K562 (cell line): ENCODE measurements around the gene TMEM234. TPM values are rescaled to one million over a fixed set of nuclear protein-coding genes. Genes with fewer than 3 reads are reported as not detected.

ENCODE experiments used
- ATF3 ChIP-seq, 2 experiments: fragments of 450-650 bp in 1 of 2; sonication (generic) in 1 of 2; formaldehyde crosslinking in 1 of 2; IDR thresholded peaks in 1 of 2; conservative IDR thresholded peaks in 1 of 2; 2 replicates each; pipeline versions ENCODE4 v1.6.1 to v1.8.1; 2016 to 2023; ENCODE audit warnings: mild to moderate bottlenecking in 2 of 2, moderate library complexity in 2 of 2, inconsistent platforms in 1 of 2, missing genetic modification reagents in 1 of 2
- CREB3 ChIP-seq: fragments of 450-650 bp; conservative IDR thresholded peaks from 2 replicates; pipeline ENCODE4 v1.6.1; 2016; ENCODE audit warnings: missing genetic modification characterization, low read depth, mild to moderate bottlenecking, missing compliant biosample characterization, moderate library complexity
- ELK3 ChIP-seq: fragments of 450-650 bp; formaldehyde crosslinking; IDR thresholded peaks from 2 replicates; pipeline ENCODE4 v1.4.0; 2020; ENCODE audit warnings: mild to moderate bottlenecking
- ESRRA ChIP-seq: fragments of 450-650 bp; IDR thresholded peaks from 2 replicates; pipeline ENCODE4 v1.6.1; 2014; ENCODE audit warnings: low read depth, mild to moderate bottlenecking, moderate library complexity, borderline replicate concordance
- HNRNPUL1 ChIP-seq: fragments of 200-400 bp; formaldehyde crosslinking; IDR thresholded peaks from 2 replicates; pipeline ENCODE4 v1.6.1; 2017; ENCODE audit warnings: low read length
- KAT7 ChIP-seq: sonication (generic); formaldehyde crosslinking; IDR thresholded peaks from 2 replicates; pipeline ENCODE4 v1.8.0; 2022; ENCODE audit warnings: missing genetic modification reagents, mild to moderate bottlenecking, borderline replicate concordance
- KLF16 ChIP-seq: IDR thresholded peaks from 2 replicates; pipeline ENCODE4 v1.6.1; 2016; ENCODE audit warnings: antibody characterized with exemption
- RBM34 ChIP-seq: fragments of 200-400 bp; formaldehyde crosslinking; IDR thresholded peaks from 2 replicates; pipeline ENCODE4 v1.6.1; 2018; ENCODE audit warnings: low read length, borderline replicate concordance; ENCODE audit not compliant: insufficient read depth
- RERE ChIP-seq: sonication (generic); formaldehyde crosslinking; IDR thresholded peaks from 2 replicates; pipeline ENCODE4 v1.8.0; 2023; ENCODE audit warnings: missing genetic modification reagents, mild to moderate bottlenecking, borderline replicate concordance
- SMAD3 ChIP-seq: fragments of 450-650 bp; formaldehyde crosslinking; conservative IDR thresholded peaks from 2 replicates; pipeline ENCODE4 v1.4.0; 2020; ENCODE audit warnings: mild to moderate bottlenecking
- SNRNP70 ChIP-seq: fragments of 200-400 bp; formaldehyde crosslinking; optimal IDR thresholded peaks from 2 replicates; pipeline ENCODE3; 2017; ENCODE audit warnings: low read depth, low read length
- ZNF175 ChIP-seq: fragments of 200-800 bp; sonication (Bioruptor generic); IDR thresholded peaks from 2 replicates; pipeline ENCODE4 v1.6.1; 2016; ENCODE audit warnings: low read depth, mild to moderate bottlenecking, missing genetic modification characterization, missing compliant biosample characterization
- ZNF224 ChIP-seq: sonication (generic); formaldehyde crosslinking; IDR thresholded peaks from 2 replicates; pipeline ENCODE4 v1.8.0; 2022; ENCODE audit warnings: mild to moderate bottlenecking, missing genetic modification reagents
- ZNF24 ChIP-seq: fragments of 450-650 bp; IDR thresholded peaks from 2 replicates; pipeline ENCODE4 v1.6.1; 2016
- polyA plus RNA-seq, 8 experiments: library from polyadenylated mRNA; depleted of rRNA in 4 of 8; stranded (reverse) in 5 of 8; unstranded in 3 of 8; fragments of >200 nt; fragmentation: Nextera tagmentation in 2 of 8; fragmentation: Illumina TruSeq in 1 of 8; extraction: Ambion mirVana in 2 of 8; extraction: Trizol in 1 of 8; gene quantifications; 2 replicates each; pipeline versions ENCODE4 v1.2.1 to v1.2.3, GENCODE V29; 2011 to 2014; ENCODE audit warnings: inconsistent platforms in 1 of 8, missing spikeins in 1 of 8
- total RNA-seq, 7 experiments: library from RNA; depleted of rRNA in 6 of 7; stranded (reverse); fragments of >200 nt in 6 of 7; fragmentation: Illumina TruSeq in 2 of 7; extraction: Trizol in 2 of 7; gene quantifications; 2 replicates each; pipeline versions ENCODE4 v1.2.1 to v1.2.3, GENCODE V29; 2011 to 2021; ENCODE audit warnings: low replicate concordance in 1 of 7
- TF ChIP-seq, protein P1 (sequence below): fragments of 450-650 bp; formaldehyde crosslinking; IDR thresholded peaks from 2 replicates; pipeline ENCODE4 v1.4.0; 2022; ENCODE audit warnings: missing genetic modification characterization

The TMEM234 gene
- total and polyA plus RNA-seq, 9 of the 15 experiments (the other 6 are each of a cell fraction or from before 2014, with no cell fraction given) = 5.0 to 12.9 (median 7.6) TPM

GRCh38 chr1:32247983-32248889, 26.1 kb upstream of the TMEM234 start (continued):
- TF ChIP-seq KAT7 (CRISPR knock-in tag) (no peak), ZNF24 (peak; percentile 72), SMAD3 (CRISPR knock-in tag) (no peak), CREB3 (tag) (no peak), RERE (CRISPR knock-in tag) (no peak), RBM34 (no peak), ESRRA (peak; percentile 87; the same call in 1 of the 2 replicates), HNRNPUL1 (no peak), ZNF175 (CRISPR knock-in tag) (no peak), KLF16 (peak; percentile 57; the same call in 1 of the 2 replicates), ELK3 (CRISPR knock-in tag) (no peak), ATF3 (IDR thresholded peaks at IDR 0.05) (no peak), ATF3 (CRISPR knock-in tag; conservative IDR thresholded peaks at IDR 0.05) (no peak), SNRNP70 (no peak), ZNF224 (CRISPR knock-in tag) (no peak)
- TF ChIP-seq, protein P1, sequence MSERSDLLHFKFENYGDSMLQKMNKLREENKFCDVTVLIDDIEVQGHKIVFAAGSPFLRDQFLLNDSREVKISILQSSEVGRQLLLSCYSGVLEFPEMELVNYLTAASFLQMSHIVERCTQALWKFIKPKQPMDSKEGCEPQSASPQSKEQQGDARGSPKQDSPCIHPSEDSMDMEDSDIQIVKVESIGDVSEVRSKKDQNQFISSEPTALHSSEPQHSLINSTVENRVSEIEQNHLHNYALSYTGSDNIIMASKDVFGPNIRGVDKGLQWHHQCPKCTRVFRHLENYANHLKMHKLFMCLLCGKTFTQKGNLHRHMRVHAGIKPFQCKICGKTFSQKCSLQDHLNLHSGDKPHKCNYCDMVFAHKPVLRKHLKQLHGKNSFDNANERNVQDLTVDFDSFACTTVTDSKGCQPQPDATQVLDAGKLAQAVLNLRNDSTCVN (CRISPR knock-in tag) = no peak
